Measurements from ENCODE around the gene UNK.

- TF ChIP-seq CTCF (IDR thresholded peaks at IDR 0.05; ENCODE audit: low read depth, low read length) (no peak), EZH2phosphoT487 (IDR thresholded peaks at IDR 0.05; ENCODE audit: low read depth) (no peak)
These were observed 30.8 kb downstream of the UNK start for GRCh38 chr17:75815399-75815798.

Measured in OCI-LY3 (cell line).